Pericardium fibroblast (primary cell): Measurements from ENCODE around the gene LUM. TPM values are rescaled to one million over a fixed set of nuclear protein-coding genes. Genes with fewer than 3 reads are reported as not detected.

ENCODE experiments used
- total RNA-seq: library from RNA; depleted of rRNA; stranded (reverse); fragments of >200 nt; gene quantifications from 2 replicates; pipeline ENCODE4 v1.2.3, GENCODE V29; 2015

LUM gene
- 252 and 293 TPM in 2 replicates for total RNA-seq

GRCh38 chr12:91111366-91112325 is at the start of gene LUM:
TSS of gene LUM (minus strand) at chr12:91111494. CDS start at chr12:91108979, 2,515 bp downstream.

GRCh38 chr12:91057368-91058165 is 53.7 kb downstream of the LUM start, which contains the start of gene KERA:
TSS of gene KERA (minus strand) at chr12:91058024. CDS start at chr12:91056281, 1,743 bp downstream.

Other genes starting within 250 kb of the LUM start
- gene CCER1, start 156.3 kb downstream of the LUM start, total RNA-seq, result not detected in 2 replicates
- gene EPYC, start 106.5 kb downstream of the LUM start, total RNA-seq, result not detected in 2 replicates
- not detected in 2 replicates for gene KERA, start 53.5 kb downstream of the LUM start, total RNA-seq
- 2,247 and 2,317 TPM in 2 replicates for gene DCN, start 71.3 kb upstream of the LUM start, total RNA-seq